Pericardium fibroblast (primary cell): ENCODE results near the gene SEC63. TPM values are rescaled to one million over a fixed set of nuclear protein-coding genes. Genes with fewer than 3 reads are reported as not detected.

Experiments used
- total RNA-seq: library from RNA; depleted of rRNA; stranded (reverse); fragments of >200 nt; gene quantifications from 2 replicates; pipeline ENCODE4 v1.2.3, GENCODE V29; 2015

Gene SEC63
- total RNA-seq, result 25.3 and 30.5 TPM in 2 replicates

DNA sequence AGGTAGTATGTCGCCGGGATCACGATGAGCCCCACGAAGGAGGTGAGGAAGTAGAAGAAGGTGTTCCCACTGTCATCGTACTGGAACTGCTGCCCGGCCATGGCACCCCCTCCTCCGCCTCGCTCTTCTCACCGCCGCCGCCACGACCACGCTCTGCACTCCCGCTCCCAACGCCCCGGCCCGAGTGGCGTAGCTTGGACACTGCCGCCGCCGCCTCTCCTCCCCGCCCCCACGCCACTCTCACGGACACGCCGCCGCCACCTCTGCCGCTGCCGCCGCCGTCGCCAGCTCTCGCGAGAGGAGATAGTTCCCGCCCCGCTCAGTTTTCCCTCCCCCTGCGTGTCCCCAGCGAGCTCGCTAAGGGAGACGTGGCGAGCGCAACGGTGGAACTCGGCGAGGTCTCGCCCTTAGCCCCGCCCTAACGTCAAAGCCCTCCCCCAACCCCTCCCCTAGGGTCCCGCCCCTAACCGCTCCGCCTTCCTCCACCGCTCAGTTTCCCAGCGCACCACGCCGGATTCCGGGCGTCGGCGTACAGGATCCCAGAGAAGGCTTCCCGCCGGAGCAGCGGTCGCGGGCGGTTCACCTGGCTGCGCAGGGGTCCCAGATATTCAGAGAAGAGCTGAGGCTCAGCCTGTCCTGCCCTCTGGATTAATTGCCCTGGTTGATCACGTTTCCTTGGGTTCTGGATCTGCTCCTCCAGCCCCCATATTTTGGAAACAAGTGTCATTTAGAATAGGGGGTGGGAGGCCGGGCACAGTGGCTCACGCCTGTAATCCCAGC is at the start of gene SEC63:
Gene SEC63 (minus strand): TSS at position 300 of the 780 bp plus-strand sequence. CDS start 199 bp downstream, at position 101.

Other genes starting within 250 kb of the SEC63 start
- gene SCML4, start 133.9 kb downstream of the SEC63 start, total RNA-seq, result not detected in 2 replicates
- gene OSTM1, start 116.5 kb upstream of the SEC63 start, total RNA-seq, result 26.4 and 35.6 TPM in 2 replicates
- gene NR2E1, start 207.8 kb upstream of the SEC63 start, total RNA-seq, result not detected in 2 replicates